ENCODE measurements around the gene KREMEN1.

The KREMEN1 gene

GRCh38 chr22:29048822-29049654 lies 23.8 kb upstream of the KREMEN1 start:
- no peak for DNase-seq

DNA sequence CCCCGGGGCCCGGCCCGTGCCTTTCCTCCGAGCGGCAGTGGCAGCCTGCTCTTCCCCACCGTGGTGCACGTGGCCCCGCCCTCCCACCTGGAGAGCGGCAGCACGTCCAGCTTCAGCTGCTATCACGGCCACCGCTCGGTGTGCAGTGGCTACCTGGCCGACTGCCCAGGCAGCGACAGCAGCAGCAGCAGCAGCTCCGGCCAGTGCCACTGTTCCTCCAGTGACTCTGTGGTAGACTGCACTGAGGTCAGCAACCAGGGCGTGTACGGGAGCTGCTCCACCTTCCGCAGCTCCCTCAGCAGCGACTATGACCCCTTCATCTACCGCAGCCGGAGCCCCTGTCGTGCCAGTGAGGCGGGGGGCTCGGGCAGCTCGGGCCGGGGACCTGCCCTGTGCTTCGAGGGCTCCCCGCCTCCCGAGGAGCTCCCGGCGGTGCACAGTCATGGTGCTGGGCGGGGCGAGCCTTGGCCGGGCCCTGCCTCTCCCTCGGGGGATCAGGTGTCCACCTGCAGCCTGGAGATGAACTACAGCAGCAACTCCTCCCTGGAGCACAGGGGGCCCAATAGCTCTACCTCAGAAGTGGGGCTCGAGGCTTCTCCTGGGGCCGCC lies 23.1 kb upstream of the KREMEN1 start:
- DNase-seq = no peak

DNA sequence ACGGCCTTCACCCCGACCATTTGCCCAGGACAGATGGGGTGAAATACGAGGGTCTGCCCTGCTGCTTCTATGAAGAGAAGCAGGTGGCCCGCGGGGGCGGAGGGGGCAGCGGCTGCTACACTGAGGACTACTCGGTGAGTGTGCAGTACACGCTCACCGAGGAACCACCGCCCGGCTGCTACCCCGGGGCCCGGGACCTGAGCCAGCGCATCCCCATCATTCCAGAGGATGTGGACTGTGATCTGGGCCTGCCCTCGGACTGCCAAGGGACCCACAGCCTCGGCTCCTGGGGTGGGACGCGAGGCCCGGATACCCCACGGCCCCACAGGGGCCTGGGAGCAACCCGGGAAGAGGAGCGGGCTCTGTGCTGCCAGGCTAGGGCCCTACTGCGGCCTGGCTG lies 22.4 kb upstream of the KREMEN1 start:
- DNase-seq = no peak

DNA sequence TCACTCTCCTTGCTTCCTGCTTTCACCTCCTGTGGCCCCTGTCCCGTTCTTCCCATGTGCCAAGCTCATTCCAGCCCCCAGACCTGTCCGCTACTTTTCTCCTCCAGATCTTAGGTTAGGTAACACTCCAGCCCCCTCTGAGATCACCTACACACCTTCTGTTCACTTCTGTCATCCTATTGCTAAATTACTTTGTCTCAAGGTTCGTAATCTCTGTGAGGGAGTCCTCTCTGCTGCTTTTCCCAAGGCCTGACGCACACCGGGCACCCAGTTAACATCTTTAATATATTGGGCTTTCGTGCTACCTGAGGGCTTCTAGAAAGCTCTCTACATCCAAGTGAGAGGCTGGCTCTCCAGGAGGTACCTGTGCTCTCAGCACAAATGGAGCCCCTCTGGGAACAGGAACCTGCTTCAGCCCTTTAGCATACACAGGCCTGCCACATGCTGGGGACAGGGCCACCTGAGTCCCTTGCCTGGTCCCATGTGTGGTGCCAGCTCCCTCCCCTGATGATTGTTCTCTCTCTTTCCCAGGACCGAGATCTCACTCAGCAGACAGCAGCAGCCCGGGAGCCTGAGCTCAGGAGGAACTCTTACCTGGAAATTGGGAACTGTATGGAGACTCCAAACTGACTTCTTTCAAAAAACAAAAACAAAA lies 19.7 kb upstream of the KREMEN1 start:
- DNase-seq = no peak

- no peak for DNase-seq
Measured at GRCh38 chr22:29054251-29054767, 18.5 kb upstream of the KREMEN1 start.

- no peak for DNase-seq
Measured at GRCh38 chr22:29055192-29055830, 17.5 kb upstream of the KREMEN1 start.

- no peak for DNase-seq
Measured at GRCh38 chr22:29056472-29056871, 16.4 kb upstream of the KREMEN1 start.

- no peak for DNase-seq
Measured at GRCh38 chr22:29060251-29060869, 12.5 kb upstream of the KREMEN1 start.

GRCh38 chr22:29060931-29061330 lies 11.9 kb upstream of the KREMEN1 start:
- DNase-seq = no peak

- no peak for DNase-seq
Measured at GRCh38 chr22:29061773-29062172, 11.1 kb upstream of the KREMEN1 start, which contains the start of gene C22orf31. C22orf31 (minus strand) TSS chr22:29061831; CDS start chr22:29061792, 39 bp downstream.

GRCh38 chr22:29062286-29062821 lies 10.5 kb upstream of the KREMEN1 start:
- DNase-seq = no peak

- no peak for DNase-seq
Measured at GRCh38 chr22:29065468-29066190, 7.2 kb upstream of the KREMEN1 start.

DNA sequence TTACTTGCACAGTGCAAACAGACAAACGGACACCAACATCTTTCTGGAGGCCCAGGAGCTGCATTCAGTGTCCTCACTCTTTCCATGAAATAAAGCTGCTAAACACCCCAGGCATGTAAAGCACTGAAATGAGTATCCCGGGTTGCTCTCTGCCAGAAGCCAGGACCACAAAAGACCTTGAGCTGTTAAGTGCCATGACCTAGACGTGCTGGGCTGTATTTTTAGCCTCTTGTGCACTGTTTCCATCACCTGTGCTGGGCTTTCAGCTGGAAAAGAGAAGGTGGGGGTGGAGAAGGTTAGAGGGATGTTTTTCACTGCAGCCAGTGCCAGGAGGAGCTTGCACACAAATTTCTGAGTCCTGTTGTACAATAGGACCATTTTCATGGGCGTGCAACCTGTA lies 3.4 kb upstream of the KREMEN1 start:
- DNase-seq = no peak

DNA sequence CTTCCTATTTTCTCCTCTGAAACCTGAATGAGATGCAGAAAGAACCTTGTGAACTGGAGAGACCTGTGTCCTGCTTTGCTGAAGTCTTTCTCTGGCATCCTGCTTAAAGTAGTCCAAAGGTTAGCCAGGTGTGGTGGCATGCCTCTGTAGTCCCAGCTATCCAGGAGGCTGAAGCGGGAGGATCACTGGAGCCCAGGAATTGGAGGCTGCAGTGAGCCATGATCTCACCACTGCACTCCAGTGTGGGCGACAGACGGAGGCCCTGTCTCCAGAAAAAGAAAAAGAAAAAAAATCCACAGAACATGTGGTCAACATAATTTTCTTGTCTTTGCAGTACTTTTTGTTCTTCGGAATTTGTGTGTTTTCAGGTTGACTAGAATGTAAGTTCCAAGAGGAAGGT lies 2.3 kb upstream of the KREMEN1 start:
- DNase-seq = no peak

- peak in 1 of 56 donors; percentile 19 for DNase-seq
Measured at GRCh38 chr22:29071261-29072045, 1.4 kb upstream of the KREMEN1 start.

DNA sequence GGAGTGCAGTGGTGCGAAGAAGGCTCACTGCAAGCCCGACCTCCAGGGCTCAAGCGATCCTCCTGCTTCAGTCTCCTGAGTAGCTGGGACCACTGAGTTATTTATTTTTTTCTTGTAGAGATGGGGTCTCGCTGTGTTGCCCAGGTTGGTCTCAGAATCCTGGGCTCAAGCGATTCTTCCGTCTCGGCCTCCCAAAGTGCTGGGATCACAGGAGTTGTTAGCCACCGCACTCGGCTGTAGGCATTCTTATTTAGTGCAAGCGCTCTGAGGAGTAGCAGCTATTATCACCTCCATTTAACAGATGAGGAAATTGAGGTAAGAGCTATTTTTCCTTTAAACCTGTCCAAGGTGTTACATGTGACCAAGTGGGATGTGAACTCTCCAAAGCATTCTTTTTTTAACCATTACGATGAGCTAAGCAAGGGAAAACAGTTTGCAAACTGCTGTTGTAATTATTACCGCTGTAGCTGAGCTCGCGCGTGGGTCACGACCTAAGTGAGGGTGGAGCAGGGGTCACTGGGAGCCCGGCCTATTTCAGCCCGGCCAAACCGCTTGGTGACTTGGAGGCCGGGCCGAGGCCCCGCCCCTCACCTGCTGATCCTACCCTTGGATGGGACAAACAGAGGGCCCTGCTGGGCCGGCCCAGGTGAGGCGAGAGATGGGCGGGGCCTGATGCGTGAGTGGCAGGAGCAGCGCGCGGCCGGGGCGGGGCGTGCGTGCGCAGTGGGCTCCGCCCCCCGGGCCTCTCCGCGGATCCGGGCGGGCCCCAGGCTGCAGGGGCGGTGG lies 449 bp upstream of the KREMEN1 start:
- DNase-seq = peak in 53 of 56 donors; percentile 14 to 88 (median 65)

DNA sequence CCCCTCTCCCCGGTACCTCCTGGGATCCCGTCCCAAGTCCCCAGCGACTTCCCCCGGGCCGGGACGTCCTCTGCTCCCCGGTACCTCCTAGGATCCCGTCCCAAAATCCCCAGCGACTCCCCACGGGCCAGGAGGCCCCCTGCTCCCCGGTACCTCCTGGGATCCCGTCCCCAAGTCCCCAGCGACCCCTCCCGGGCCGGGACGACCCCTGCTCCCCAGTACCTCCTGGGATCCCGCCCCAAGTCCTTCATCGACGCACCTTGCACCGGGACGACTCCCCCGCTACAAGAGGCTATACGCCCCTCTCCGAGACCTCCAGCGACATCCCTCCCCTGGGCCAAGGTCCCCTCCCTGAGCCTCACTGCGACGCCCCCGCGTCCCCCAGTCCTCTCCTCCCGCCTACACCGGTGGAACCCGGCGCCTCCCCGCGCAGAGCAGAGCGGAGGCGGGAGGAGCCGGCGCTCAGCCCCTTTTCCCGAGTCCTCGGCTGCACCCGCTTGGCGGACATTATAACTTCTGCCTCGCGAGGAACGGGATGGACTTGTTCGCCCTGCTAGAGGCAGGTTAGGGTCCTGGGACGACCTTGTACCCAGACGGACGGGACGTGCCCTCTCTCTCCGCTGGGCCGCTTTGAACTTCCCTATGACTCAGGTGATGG lies 912 bp downstream of the KREMEN1 start:
- DNase-seq = peak in 16 of 56 donors; percentile 7 to 54 (median 18)

DNA sequence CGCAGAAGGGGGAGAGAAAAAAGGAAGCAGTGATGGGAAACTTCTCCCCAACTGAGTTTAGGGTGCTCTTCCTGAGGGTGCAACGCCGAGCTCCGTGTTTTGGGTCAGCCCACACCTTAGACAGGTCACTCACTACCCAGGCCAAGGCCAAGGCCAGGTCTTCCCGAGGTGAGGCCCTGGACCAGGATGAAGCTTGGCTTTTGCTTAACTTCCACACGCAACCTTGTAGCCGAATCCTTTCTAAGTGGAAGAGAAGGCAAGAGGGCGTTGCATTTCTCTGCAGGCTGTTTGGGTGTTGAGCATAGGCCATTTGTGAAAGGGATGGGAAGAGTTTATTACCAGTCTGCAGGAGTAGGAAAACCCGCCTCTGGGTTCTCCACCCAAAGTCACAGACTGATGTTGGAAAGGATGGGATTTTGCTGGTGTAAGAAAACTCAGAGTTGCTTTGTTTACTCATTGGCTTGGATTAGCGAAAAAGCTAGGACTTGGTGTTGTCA lies 1.5 kb downstream of the KREMEN1 start:
- DNase-seq = no peak
